Activated CD4-positive, alpha-beta T cell treated with anti-CD3 and anti-CD28 coated beads, Interleukin-2, Interleukin-4, amounts not matched to agents 100 ng/mL and 50 ng/mL, durations not matched to agents 16 hours and 8 hours (primary cell): ENCODE measurements around the gene IMMT.
A peak's percentile ranks its signal among the peaks of the same experiment; 100 is the strongest.
"Not testable (repeated sequence)": the region's sequence is repeated elsewhere in the genome, so short reads cannot be mapped to it uniquely, and the experiment has no call there.

Source experiments
- DNase-seq: peaks from one replicate; pipeline ENCODE4 v3.0.0-alpha.2; 2020; ENCODE audit warnings: low spot score

The IMMT gene

DNA sequence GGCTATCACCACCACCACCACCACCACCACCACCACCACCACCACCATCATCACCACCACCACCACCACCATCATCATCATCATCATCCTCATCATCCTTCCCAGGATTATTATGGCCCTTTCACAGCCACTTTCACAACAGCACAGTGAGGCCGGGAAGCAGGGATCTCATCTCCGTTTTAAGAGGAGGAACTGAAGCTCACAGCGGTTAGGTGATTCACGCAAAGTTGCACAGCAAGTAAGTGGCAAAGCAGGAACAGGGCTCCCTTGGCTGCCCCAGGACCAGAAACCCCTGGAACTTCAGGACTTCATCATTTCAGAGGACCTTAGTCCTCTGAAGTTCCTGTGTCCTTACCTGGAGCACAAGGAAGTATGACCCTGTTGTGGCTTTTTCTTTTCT lies 30.8 kb upstream of the IMMT start:
- DNase-seq: no peak

DNA sequence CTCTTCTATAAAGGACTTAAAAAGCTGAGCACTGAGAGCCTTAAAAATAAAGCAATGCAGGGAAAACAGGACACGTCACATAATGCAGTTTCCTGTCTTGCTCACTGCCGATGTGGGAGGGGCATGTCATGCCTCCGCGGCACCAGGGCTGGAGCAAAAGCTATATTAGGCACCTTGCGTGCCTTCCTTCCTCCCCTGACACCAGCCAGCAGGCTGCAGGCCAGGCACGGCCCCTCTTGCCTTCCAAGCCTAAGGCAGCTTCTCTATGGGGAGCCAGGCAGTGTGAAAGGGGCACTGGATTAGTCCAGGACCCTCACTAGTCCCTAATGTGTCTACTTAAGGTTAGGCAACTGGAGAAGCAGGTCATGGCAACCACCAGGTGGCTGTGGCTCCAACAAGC lies 30.3 kb upstream of the IMMT start:
- DNase-seq: peak; percentile 40

GRCh38 chr2:86224645-86225355 lies 29.5 kb upstream of the IMMT start:
- DNase-seq: no peak

- no peak for DNase-seq
Measured at GRCh38 chr2:86223927-86224560, 28.8 kb upstream of the IMMT start.

DNA sequence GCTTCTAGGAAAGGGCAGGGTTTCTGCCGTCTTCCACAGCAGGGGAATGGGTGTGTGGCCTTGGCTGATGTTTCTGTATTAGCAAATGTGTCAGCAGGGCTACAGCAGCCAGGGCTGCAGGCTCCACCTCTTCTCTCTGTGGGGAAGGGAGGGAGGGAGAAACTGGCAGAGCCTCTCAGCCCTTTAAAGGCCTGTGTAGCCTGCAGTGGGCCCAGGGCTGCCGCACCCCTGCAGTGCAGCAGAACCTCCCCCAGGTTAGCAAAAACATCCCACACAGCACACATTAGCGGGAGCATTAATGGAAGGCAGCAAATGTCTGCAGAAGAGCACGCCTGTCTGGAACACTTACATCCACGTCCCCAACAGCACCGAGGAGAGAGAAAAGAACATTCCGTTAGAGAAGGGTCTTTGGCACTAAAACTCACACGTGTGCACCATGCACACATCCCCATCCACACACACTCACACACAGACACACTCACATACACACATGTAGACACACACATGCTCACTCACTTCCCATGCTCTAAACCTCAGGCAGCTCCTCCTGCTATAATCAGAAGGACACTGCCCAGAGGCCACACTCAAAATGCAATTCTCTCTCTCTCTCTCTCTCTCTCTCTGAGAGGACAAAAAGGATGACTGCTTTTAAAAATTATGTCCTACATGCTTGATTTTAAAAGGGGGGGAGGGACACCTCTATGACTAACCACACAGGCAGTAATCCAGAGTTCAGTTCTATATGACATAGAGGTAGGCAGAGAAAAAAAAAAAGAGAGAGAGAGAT lies 28.1 kb upstream of the IMMT start:
- no peak for DNase-seq

- peak; percentile 69 for DNase-seq
Measured at GRCh38 chr2:86221066-86221684, 25.9 kb upstream of the IMMT start.

DNA sequence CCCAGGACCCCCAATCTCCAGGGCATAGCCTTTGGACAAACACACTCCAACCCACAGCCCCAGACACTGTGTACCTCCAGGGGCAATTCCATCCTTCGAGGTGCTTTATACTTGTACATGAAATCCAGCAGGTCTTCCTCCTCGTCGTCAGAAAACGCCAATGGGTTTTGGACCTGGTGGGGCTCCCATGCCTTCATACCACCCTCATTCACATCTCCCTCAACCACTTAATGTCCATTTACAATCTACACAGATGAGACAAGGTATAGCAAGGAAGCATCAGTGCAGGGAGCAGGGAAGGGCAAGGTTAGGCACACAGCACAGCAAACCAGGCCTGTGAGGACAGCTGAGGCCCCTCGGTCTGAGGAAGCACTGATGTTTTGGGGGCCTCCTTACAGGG lies 24.6 kb upstream of the IMMT start:
- DNase-seq: no peak

DNA sequence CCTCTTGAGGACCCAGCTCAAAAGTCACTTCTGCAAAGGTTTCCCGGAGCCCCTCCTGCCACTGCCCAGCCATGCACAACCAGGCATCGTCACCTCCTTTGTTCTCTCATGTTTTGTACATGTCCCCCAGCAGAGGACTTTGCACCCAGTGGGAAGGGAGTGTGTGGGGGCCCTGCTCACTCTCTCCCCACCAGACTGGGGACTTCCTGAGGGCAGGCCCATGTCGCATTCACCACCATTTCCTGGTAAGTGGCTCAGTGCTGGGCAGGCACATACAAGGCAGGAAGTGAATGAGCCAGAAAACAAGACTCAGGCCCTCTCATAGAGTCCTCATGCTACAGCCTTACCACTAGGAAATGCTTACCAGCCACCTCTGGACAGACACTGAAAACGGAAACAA lies 22.9 kb upstream of the IMMT start:
- no peak for DNase-seq

GRCh38 chr2:86216575-86217555 lies 21.6 kb upstream of the IMMT start:
- DNase-seq: no peak

DNA sequence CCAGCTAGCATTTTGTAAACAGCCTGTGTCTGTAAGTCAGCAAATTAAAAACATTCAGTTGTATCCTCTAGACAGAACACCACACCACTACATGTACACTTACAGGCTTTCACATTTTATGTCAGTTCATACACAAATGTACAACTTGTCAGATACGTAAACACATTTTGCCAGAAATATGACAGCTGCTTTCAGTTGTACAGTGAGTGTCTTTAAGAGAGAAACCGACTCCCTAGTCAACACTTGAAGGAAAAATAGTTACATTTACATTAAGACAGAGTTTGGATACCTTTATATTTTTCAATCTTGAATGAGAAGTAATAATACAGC lies 19.2 kb upstream of the IMMT start:
- DNase-seq: no peak

DNA sequence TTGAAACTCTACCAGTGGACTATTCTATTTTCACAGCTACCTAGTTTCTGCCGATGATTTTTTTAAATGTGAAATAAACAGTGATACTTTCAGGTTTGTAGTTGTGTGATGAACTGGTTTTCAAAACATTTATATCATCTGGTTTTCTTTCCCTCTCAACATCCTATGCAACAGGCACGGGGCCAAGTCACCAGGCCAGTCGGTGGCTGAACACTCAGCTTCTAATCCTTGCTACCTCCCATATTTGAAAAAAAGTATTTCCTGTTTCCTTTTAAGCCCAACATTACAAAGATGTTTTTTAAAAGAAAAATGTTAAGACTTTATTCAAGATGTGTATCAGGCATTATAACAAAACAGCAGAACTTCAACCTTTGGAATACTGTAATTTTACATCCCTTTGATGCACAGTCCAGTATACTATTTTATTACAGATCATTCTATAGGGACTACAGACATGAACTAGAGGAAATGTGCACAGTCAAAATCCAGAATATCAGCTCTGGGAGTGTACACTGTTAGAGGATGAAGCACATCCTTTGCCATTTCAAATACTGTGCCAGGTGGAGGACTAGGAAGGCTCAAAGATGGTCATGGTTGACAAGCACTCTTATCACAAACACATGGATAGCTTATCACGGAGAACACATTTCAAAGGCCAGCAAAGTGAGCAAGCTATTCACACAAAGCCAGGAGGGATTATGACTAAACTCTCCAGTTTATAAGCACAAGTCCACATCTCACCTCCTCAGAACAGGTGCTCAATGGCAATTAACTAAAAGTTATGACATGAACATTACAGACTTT lies 18.6 kb upstream of the IMMT start:
- DNase-seq: no peak

DNA sequence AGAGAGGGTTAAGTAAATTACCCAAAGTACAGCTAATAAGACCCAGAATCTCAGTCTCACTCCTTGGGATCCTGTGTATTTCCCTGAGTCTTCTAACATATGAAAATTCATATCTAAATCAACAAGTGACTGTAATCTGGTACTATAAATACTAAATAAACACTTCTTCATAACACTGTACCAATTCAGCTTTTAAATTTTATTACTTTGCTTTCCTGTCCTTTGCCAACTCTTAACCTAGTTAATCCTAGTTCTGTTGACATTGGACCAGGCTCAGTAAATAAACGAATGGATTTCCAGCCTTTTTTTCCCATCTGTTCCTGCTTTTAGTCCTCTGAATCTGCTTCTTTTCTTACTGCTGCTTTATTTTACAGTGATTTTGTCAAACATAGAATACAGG lies 17.8 kb upstream of the IMMT start:
- no peak for DNase-seq

DNA sequence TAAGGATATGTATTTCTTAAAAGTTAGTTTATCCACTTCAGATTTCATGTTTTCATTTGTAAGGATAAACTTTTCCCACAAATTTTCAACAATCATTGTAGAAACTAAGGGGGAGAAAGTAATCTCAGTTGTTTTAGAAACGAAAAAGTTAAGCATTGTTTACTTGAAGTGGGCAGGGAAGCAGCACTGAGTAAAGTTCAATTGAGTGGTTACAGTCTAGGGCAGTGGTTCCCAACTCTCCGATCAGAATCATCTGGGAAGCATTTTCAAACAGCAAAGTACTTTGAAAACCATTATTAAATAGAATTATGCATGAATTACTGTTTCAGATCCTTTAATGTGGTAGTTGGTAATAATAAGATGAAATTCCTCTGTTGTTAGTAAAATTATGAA lies 16.5 kb upstream of the IMMT start:
- DNase-seq: no peak

- DNase-seq: no peak
Measured at GRCh38 chr2:86211033-86211795, 16.0 kb upstream of the IMMT start.

- no peak for DNase-seq
Measured at GRCh38 chr2:86204458-86204857, 9.2 kb upstream of the IMMT start.

DNA sequence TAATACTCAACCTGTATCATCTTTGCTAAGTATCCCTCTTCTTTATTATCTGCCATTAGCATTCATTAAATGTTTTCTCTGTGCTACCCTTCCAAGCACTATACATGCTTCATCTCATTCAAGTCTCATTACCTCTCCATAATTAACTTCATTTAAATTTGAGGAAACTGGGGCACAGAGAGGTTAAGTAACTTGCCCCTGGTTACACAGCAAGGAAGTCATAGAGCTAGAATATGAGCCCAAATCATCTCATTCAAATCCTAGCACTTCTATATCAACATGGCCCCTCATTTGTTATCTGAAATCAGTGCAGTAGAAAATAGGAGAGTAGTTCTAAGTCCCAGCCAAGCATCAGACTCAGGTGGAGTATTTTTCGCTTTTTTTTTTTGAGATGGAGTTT lies 8.4 kb upstream of the IMMT start:
- no peak for DNase-seq

GRCh38 chr2:86202702-86203101 lies 7.4 kb upstream of the IMMT start:
- DNase-seq: no peak

DNA sequence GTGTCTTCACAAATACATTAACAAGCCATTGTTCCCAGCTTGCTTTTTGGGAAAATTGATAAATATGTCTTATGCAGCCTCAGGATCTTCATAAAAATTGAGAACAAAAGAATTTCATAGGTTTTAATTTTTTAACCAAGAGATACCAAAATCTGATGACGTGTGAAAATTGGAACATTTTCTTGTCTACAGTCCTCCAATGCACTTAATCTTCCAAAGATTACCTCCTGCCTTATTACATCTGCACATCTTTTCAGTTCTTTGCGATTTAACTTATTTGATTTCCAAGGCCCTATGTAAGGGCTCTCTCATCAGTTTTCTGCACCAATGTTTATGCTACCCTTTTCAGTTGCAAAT lies 7.1 kb upstream of the IMMT start:
- DNase-seq: no peak

GRCh38 chr2:86201671-86202335 lies 6.5 kb upstream of the IMMT start:
- no peak for DNase-seq

DNA sequence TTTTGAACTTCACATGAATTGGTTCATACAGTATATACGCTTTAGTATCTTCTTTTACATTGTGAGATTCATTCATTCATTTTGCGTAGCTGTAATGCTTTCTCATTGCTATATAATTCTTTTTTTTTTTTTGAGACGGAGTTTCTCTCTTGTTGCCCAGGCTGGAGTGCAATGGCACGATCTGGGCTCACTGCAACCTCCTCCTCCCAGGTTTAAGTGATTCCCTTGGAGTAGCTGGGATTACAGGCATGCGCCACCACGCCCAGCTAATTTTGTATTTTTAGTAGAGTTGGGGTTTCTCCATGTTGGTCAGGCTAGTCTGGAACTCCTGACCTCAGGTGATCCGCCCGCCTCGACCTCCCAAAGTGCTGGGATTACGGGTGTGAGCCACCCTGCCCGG lies 5.3 kb upstream of the IMMT start:
- not testable (repeated sequence) for DNase-seq
